ENCODE measurements around the gene PAEP. TPM values are rescaled to one million over a fixed set of nuclear protein-coding genes. Genes with fewer than 3 reads are reported as not detected.

Gene PAEP
- total RNA-seq, 3 donors from 2014 or later (not counting 1 experiment from before 2014, with no cell fraction given) = not detected

GRCh38 chr9:135601988-135602387 lies 40.4 kb downstream of the PAEP start:
- Histone ChIP-seq H3K36me3 (ENCODE audit: control insufficient read depth, insufficient read depth, low read length) (no peaks in the 10 kb centered on the region), H3K27ac (ENCODE audit: low read length) (no peak overlapping the region), H3K27me3 (ENCODE audit: control insufficient read depth, insufficient read depth, low read length) (no peaks in the 10 kb centered on the region), H3K4me3 (ENCODE audit: low read length) (no peak overlapping the region), H3K9me3 (ENCODE audit: control insufficient read depth, insufficient read depth, low read length) (no peaks in the 10 kb centered on the region), H3K4me1 (ENCODE audit: control insufficient read depth, insufficient read depth, low read length) (peaks cover 3% of the 10 kb centered on the region)
- WGBS (ENCODE audit: insufficient coverage) = 83% methylated on average over 8 of the region's 8 CpGs
- Mint-ChIP-seq H3K27ac (no peak overlapping the region), H3K4me1 (no peaks in the 10 kb centered on the region), H3K27me3 (ENCODE audit: low read depth in 2 of 2) (peaks cover 3 to 5% of the 10 kb centered on the region in 2 donors), H3K4me3 (no peak overlapping the region), H3K36me3 (no peaks in the 10 kb centered on the region), H3K9me3 (no peaks in the 10 kb centered on the region)
- ATAC-seq (no peak), DNase-seq (no peak)
- no peak for TF ChIP-seq CTCF (IDR thresholded peaks at IDR 0.05)
- intact Hi-C loops (cut with micrococcal nuclease) = no loop called here

GRCh38 chr9:135602789-135603481 lies 41.4 kb downstream of the PAEP start:
- Mint-ChIP-seq H3K27me3 (ENCODE audit: low read depth in 2 of 2) (peaks cover 0 to 5% of the 10 kb centered on the region in 2 donors), H3K36me3 (no peaks in the 10 kb centered on the region), H3K4me3 (no peak overlapping the region), H3K27ac (no peak overlapping the region), H3K9me3 (no peaks in the 10 kb centered on the region), H3K4me1 (no peaks in the 10 kb centered on the region)
- Histone ChIP-seq H3K4me3 (ENCODE audit: low read length) (no peak overlapping the region), H3K27me3 (ENCODE audit: control insufficient read depth, insufficient read depth, low read length) (no peaks in the 10 kb centered on the region), H3K9me3 (ENCODE audit: control insufficient read depth, insufficient read depth, low read length) (no peaks in the 10 kb centered on the region), H3K4me1 (ENCODE audit: control insufficient read depth, insufficient read depth, low read length) (peaks cover 3% of the 10 kb centered on the region), H3K27ac (ENCODE audit: low read length) (no peak overlapping the region), H3K36me3 (ENCODE audit: control insufficient read depth, insufficient read depth, low read length) (no peaks in the 10 kb centered on the region)
- 51% methylated on average over 24 of the region's 24 CpGs for WGBS (ENCODE audit: insufficient coverage)
- peak; percentile 82 for TF ChIP-seq CTCF (IDR thresholded peaks at IDR 0.05)
- DNase-seq (peak; percentile 48 to 70), ATAC-seq (peak; percentile 52 to 73 (median 58))
- intact Hi-C loops (cut with micrococcal nuclease) = no loop called here

GRCh38 chr9:135604437-135605237 lies 43.1 kb downstream of the PAEP start:
- H3K36me3 Mint-ChIP-seq = no peaks in the 10 kb centered on the region
- Histone ChIP-seq H3K4me1 (ENCODE audit: control insufficient read depth, insufficient read depth, low read length) (peaks cover 3% of the 10 kb centered on the region), H3K27me3 (ENCODE audit: control insufficient read depth, insufficient read depth, low read length) (no peaks in the 10 kb centered on the region), H3K9me3 (ENCODE audit: control insufficient read depth, insufficient read depth, low read length) (no peaks in the 10 kb centered on the region), H3K4me3 (ENCODE audit: low read length) (no peak overlapping the region), H3K36me3 (ENCODE audit: control insufficient read depth, insufficient read depth, low read length) (no peaks in the 10 kb centered on the region), H3K27ac (ENCODE audit: low read length) (no peak overlapping the region)
- peaks cover 0 to under 1% of the 10 kb centered on the region in 2 donors for H3K27me3 Mint-ChIP-seq (ENCODE audit: low read depth in 2 of 2)
- DNase-seq = no peak
- H3K27ac Mint-ChIP-seq = no peak overlapping the region
- no peak overlapping the region for H3K4me3 Mint-ChIP-seq
- H3K9me3 Mint-ChIP-seq = no peaks in the 10 kb centered on the region
- intact Hi-C loops (cut with micrococcal nuclease) = no loop called here
- 87% methylated on average over 31 of the region's 31 CpGs for WGBS (ENCODE audit: insufficient coverage)
- TF ChIP-seq CTCF (IDR thresholded peaks at IDR 0.05) = no peak
- H3K4me1 Mint-ChIP-seq = no peaks in the 10 kb centered on the region
- ATAC-seq = no peak

Data from natural killer cell (primary cell).